PC-3 (cell line): ENCODE measurements around the gene SLC26A11. TPM values are rescaled to one million over a fixed set of nuclear protein-coding genes. Genes with fewer than 3 reads are reported as not detected.

Source experiments
- ATAC-seq: fragments of 200-7000 bp; cut with Tn5 transposase; 2 replicates; pipeline ENCODE4 v1.9.1; 2020; ENCODE audit warnings: mild to moderate bottlenecking, moderate library complexity
- BruUV-seq: library from RNA; stranded (reverse); fragments of 400-500 nt; replicated peaks from 2 replicates; lab custom pipeline; 2021; lab: Mats Ljungman, UMichigan
- CTCF ChIA-PET: fragments of 300-600 bp; sonication (Branson Sonifier 250); formaldehyde crosslinking; loops from one replicate; lab custom pipeline; 2022; ENCODE audit warnings: antibody characterized with exemption; lab: Charles Lee
- POLR2A ChIA-PET: fragments of 300-600 bp; sonication (Branson Sonifier 250); formaldehyde crosslinking; loops from one replicate; lab custom pipeline; 2022; ENCODE audit warnings: antibody characterized with exemption; ENCODE audit not compliant: unreplicated experiment; lab: Charles Lee
- DNase-seq: peaks from one replicate; pipeline ENCODE4 v3.0.0-alpha.2; 2015
- H2AFZ ChIP-seq: fragments of 300-600 bp; sonication (generic); 2 replicates; pipeline ENCODE4 v1.6.0; 2016; ENCODE audit warnings: antibody characterized with exemption, low read length
- H3F3A ChIP-seq: fragments of 300-600 bp; sonication (generic); one replicate; pipeline ENCODE4 v1.6.0; 2017; ENCODE audit warnings: antibody characterized with exemption, low read length, control low read depth, mild to moderate bottlenecking; ENCODE audit not compliant: unreplicated experiment
- H3K27ac ChIP-seq: fragments of 300-600 bp; sonication (generic); 2 replicates; pipeline ENCODE4 v1.5.1; 2016; ENCODE audit warnings: mild to moderate bottlenecking, low read length
- H3K27me3 ChIP-seq: fragments of 300-600 bp; sonication (generic); 2 replicates; pipeline ENCODE4 v1.6.1; 2016; ENCODE audit warnings: low read length, mixed read lengths
- H3K36me3 ChIP-seq: fragments of 300-600 bp; sonication (generic); 2 replicates; pipeline ENCODE4 v1.6.1; 2016; ENCODE audit warnings: low read depth, mixed run types, low read length, mixed read lengths
- H3K4me1 ChIP-seq: fragments of 300-600 bp; sonication (generic); 2 replicates; pipeline ENCODE4 v1.5.1; 2016; ENCODE audit warnings: low read length; ENCODE audit not compliant: insufficient read depth
- H3K4me2 ChIP-seq: fragments of 300-600 bp; sonication (generic); 2 replicates; pipeline ENCODE4 v1.6.0; 2016; ENCODE audit warnings: low read length
- H3K4me3 ChIP-seq: fragments of 300-600 bp; sonication (generic); 2 replicates; pipeline ENCODE4 v1.5.1; 2016; ENCODE audit warnings: mild to moderate bottlenecking, low read length, mixed read lengths
- H3K79me2 ChIP-seq: fragments of 300-600 bp; sonication (generic); 2 replicates; pipeline ENCODE4 v1.6.1; 2017; ENCODE audit warnings: low read length, mixed read lengths
- H3K9ac ChIP-seq: fragments of 300-600 bp; sonication (generic); 2 replicates; pipeline ENCODE4 v1.6.0; 2016; ENCODE audit warnings: mild to moderate bottlenecking, low read length
- H3K9me2 ChIP-seq: fragments of 300-600 bp; sonication (generic); replicated peaks from 2 replicates; pipeline ENCODE4 v1.6.1; 2016; ENCODE audit warnings: mixed run types, low read length, mixed read lengths
- H3K9me3 ChIP-seq: fragments of 300-600 bp; sonication (generic); 2 replicates; pipeline ENCODE4 v1.6.1; 2016; ENCODE audit warnings: low read length, mixed read lengths
- H4K20me1 ChIP-seq: fragments of 300-600 bp; sonication (generic); 2 replicates; pipeline ENCODE4 v1.6.1; 2016; ENCODE audit warnings: low read length, mixed read lengths
- CTCF ChIP-seq: fragments of 300-600 bp; sonication (generic); conservative IDR thresholded peaks from 2 replicates; pipeline ENCODE4 v1.5.1; 2017; ENCODE audit warnings: antibody characterized with exemption, low read depth, mild to moderate bottlenecking, low read length
- EZH2 ChIP-seq: fragments of 300-600 bp; sonication (generic); IDR thresholded peaks from one replicate; pipeline ENCODE4 v1.6.1; 2017; ENCODE audit warnings: antibody characterized with exemption, mild to moderate bottlenecking, low read length; ENCODE audit not compliant: unreplicated experiment
- EZH2phosphoT487 ChIP-seq: fragments of 300-600 bp; sonication (generic); IDR thresholded peaks from 2 replicates; pipeline ENCODE4 v1.6.1; 2018; ENCODE audit warnings: mild to moderate bottlenecking, antibody characterized with exemption, low read length, borderline replicate concordance
- intact Hi-C: fragments of 100-400 bp; cut with micrococcal nuclease; formaldehyde crosslinking; loops from 2 replicates; pipeline ENCODE4 v1.9.0; 2023
- total RNA-seq: library from RNA; depleted of rRNA; stranded (reverse); fragments of >200 nt; gene quantifications from 2 replicates; pipeline ENCODE4 v1.2.3, GENCODE V29; 2014

SLC26A11 gene
- total RNA-seq, 1 experiment from 2014 or later = 18.4 TPM

GRCh38 chr17:80245566-80246265 lies 25.5 kb downstream of the SLC26A11 start:
- no peak for DNase-seq
- no peaks in the 10 kb centered on the region for H3K27me3 ChIP-seq
- CTCF ChIA-PET = no interaction called here
- H3K9me3 ChIP-seq = no peaks in the 10 kb centered on the region
- H3K36me3 ChIP-seq = 0 out of 2 replicates have a peak, but pooled peaks cover 3% of the 10 kb centered on the region
- no TSS peak for BruUV-seq
- intact Hi-C loops = no loop called here
- no peak for ATAC-seq
- H3K4me3 ChIP-seq = no peak overlapping the region
- no peak overlapping the region for H2AFZ ChIP-seq
- POLR2A ChIA-PET = no interaction called here
- no peak overlapping the region for H3K4me2 ChIP-seq
- H3K4me1 ChIP-seq = no peaks in the 10 kb centered on the region
- H3K9me2 ChIP-seq = no peaks in the 10 kb centered on the region
- H4K20me1 ChIP-seq = no peaks in the 10 kb centered on the region
- no peaks in the 10 kb centered on the region for H3K79me2 ChIP-seq
- H3F3A ChIP-seq = no peaks in the 10 kb centered on the region
- no peak overlapping the region for H3K27ac ChIP-seq
- TF ChIP-seq EZH2 = no peak
- no peak for TF ChIP-seq CTCF
- TF ChIP-seq EZH2phosphoT487 = no peak
- H3K9ac ChIP-seq = no peak overlapping the region

- H3K4me2 ChIP-seq = no peak overlapping the region
- no peak overlapping the region for H3K9ac ChIP-seq
- no peaks in the 10 kb centered on the region for H3K9me3 ChIP-seq
- DNase-seq (no peak), ATAC-seq (no peak)
- no TSS peak for BruUV-seq
- no peak overlapping the region for H3K4me3 ChIP-seq
- ChIA-PET CTCF (no interaction called here), POLR2A (no interaction called here)
- no peak overlapping the region for H2AFZ ChIP-seq
- H3K4me1 ChIP-seq = no peaks in the 10 kb centered on the region
- H4K20me1 ChIP-seq = no peaks in the 10 kb centered on the region
- no peaks in the 10 kb centered on the region for H3K9me2 ChIP-seq
- H3K79me2 ChIP-seq = no peaks in the 10 kb centered on the region
- H3K27me3 ChIP-seq = no peaks in the 10 kb centered on the region
- no peaks in the 10 kb centered on the region for H3F3A ChIP-seq
- 0 out of 2 replicates have a peak, but pooled peaks cover 3% of the 10 kb centered on the region for H3K36me3 ChIP-seq
- H3K27ac ChIP-seq = no peak overlapping the region
- TF ChIP-seq CTCF = no peak
- TF ChIP-seq EZH2phosphoT487 = no peak
- TF ChIP-seq EZH2 = no peak
- intact Hi-C loops = no loop called here
Observed at GRCh38 chr17:80246266-80246681, 26.0 kb downstream of the SLC26A11 start.

- no peak overlapping the region for H3K9ac ChIP-seq
- no peak overlapping the region for H2AFZ ChIP-seq
- no peaks in the 10 kb centered on the region for H3K9me3 ChIP-seq
- H3F3A ChIP-seq = no peaks in the 10 kb centered on the region
- BruUV-seq = no TSS peak
- 0 out of 2 replicates have a peak, but pooled peaks cover under 1% of the 10 kb centered on the region for H3K36me3 ChIP-seq
- no peaks in the 10 kb centered on the region for H3K79me2 ChIP-seq
- no peaks in the 10 kb centered on the region for H3K4me1 ChIP-seq
- H3K27ac ChIP-seq = no peak overlapping the region
- DNase-seq = no peak
- intact Hi-C loops = no loop called here
- no peaks in the 10 kb centered on the region for H3K9me2 ChIP-seq
- no peak overlapping the region for H3K4me2 ChIP-seq
- ATAC-seq = no peak
- ChIA-PET CTCF (no interaction called here), POLR2A (no interaction called here)
- no peak overlapping the region for H3K4me3 ChIP-seq
- no peaks in the 10 kb centered on the region for H3K27me3 ChIP-seq
- no peak for TF ChIP-seq CTCF
- TF ChIP-seq EZH2phosphoT487 = no peak
- TF ChIP-seq EZH2 = no peak
- no peaks in the 10 kb centered on the region for H4K20me1 ChIP-seq
Observed at GRCh38 chr17:80246726-80247125, 26.5 kb downstream of the SLC26A11 start.
